H9 (cell line): ENCODE measurements around the gene NCAM1. TPM values are rescaled to one million over a fixed set of nuclear protein-coding genes. Genes with fewer than 3 reads are reported as not detected.

ENCODE experiments used
- DNase-seq: peaks from one replicate; pipeline ENCODE4 v3.0.0-alpha.2; 2017
- H2AFZ ChIP-seq: one replicate; pipeline ENCODE4 v1.6.1; 2013; ENCODE audit warnings: mild to moderate bottlenecking, low read length, control low read depth, moderate library complexity
- H2AK5ac ChIP-seq: 2 replicates; pipeline ENCODE4 v1.6.1; 2013; ENCODE audit warnings: low read length, control low read depth, mixed read lengths; ENCODE audit not compliant: insufficient read length
- H2BK120ac ChIP-seq: one replicate; pipeline ENCODE4 v1.6.1; 2013; ENCODE audit warnings: low read depth, mild to moderate bottlenecking, low read length, control low read depth, inconsistent platforms; ENCODE audit not compliant: poor library complexity, severe bottlenecking
- H2BK12ac ChIP-seq: 2 replicates; pipeline ENCODE4 v1.6.1; 2013; ENCODE audit warnings: low read length, control low read depth, mixed read lengths, low read depth; ENCODE audit not compliant: insufficient read length
- H2BK15ac ChIP-seq: 2 replicates; pipeline ENCODE4 v1.6.1; 2013; ENCODE audit warnings: low read depth, low read length, control low read depth
- H2BK20ac ChIP-seq: one replicate; pipeline ENCODE4 v1.6.1; 2013; ENCODE audit warnings: low read depth, mild to moderate bottlenecking, low read length, control low read depth, inconsistent platforms; ENCODE audit not compliant: poor library complexity, severe bottlenecking
- H2BK5ac ChIP-seq: 2 replicates; pipeline ENCODE4 v1.6.1; 2013; ENCODE audit warnings: low read length, control low read depth, mixed read lengths; ENCODE audit not compliant: insufficient read length
- H3K14ac ChIP-seq: 2 replicates; pipeline ENCODE4 v1.6.1; 2013; ENCODE audit warnings: low read length, control low read depth; ENCODE audit not compliant: insufficient read depth
- H3K18ac ChIP-seq: 2 replicates; pipeline ENCODE4 v1.6.1; 2013; ENCODE audit warnings: low read depth, mild to moderate bottlenecking, mixed read lengths, low read length, control low read depth; ENCODE audit not compliant: insufficient read length
- H3K23ac ChIP-seq: 2 replicates; pipeline ENCODE4 v1.6.1; 2013; ENCODE audit warnings: low read length, control low read depth, mixed read lengths, low read depth; ENCODE audit not compliant: insufficient read length
- H3K23me2 ChIP-seq: 2 replicates; pipeline ENCODE4 v1.6.1; 2013; ENCODE audit warnings: low read depth, mild to moderate bottlenecking, mixed read lengths, low read length, control low read depth; ENCODE audit not compliant: insufficient read length, poor library complexity, severe bottlenecking
- H3K27ac ChIP-seq: 2 replicates; pipeline ENCODE4 v1.5.1; 2013; ENCODE audit warnings: low read length, control low read depth, mixed read lengths, low read depth; ENCODE audit not compliant: insufficient read length
- H3K27me3 ChIP-seq: 2 replicates; pipeline ENCODE4 v1.6.1; 2013; ENCODE audit warnings: low read length, control low read depth, inconsistent platforms; ENCODE audit not compliant: insufficient read depth
- H3K4ac ChIP-seq: 2 replicates; pipeline ENCODE4 v1.6.1; 2013; ENCODE audit warnings: low read depth, mild to moderate bottlenecking, control low read depth, inconsistent platforms, low read length, moderate library complexity
- H3K4me1 ChIP-seq: 2 replicates; pipeline ENCODE4 v1.6.1; 2013; ENCODE audit warnings: low read length, control low read depth, inconsistent platforms; ENCODE audit not compliant: insufficient read depth
- H3K4me2 ChIP-seq: 2 replicates; pipeline ENCODE4 v1.6.1; 2013; ENCODE audit warnings: low read length, control low read depth, mixed read lengths; ENCODE audit not compliant: insufficient read length, insufficient read depth
- H3K56ac ChIP-seq: 2 replicates; pipeline ENCODE4 v1.6.1; 2013; ENCODE audit warnings: low read depth, mild to moderate bottlenecking, mixed read lengths, low read length, control low read depth; ENCODE audit not compliant: insufficient read length
- H3K79me1 ChIP-seq: 2 replicates; pipeline ENCODE4 v1.6.1; 2013; ENCODE audit warnings: low read depth, mild to moderate bottlenecking, moderate library complexity, low read length, control low read depth, inconsistent platforms; ENCODE audit not compliant: insufficient read depth, poor library complexity, severe bottlenecking
- H3K79me2 ChIP-seq: 2 replicates; pipeline ENCODE4 v1.6.1; 2013; ENCODE audit warnings: low read length, control low read depth, inconsistent platforms; ENCODE audit not compliant: insufficient read depth
- H3K9ac ChIP-seq: 2 replicates; pipeline ENCODE4 v1.6.1; 2013; ENCODE audit warnings: low read length, control low read depth, mixed read lengths; ENCODE audit not compliant: insufficient read length; ENCODE audit errors: extremely low read depth
- H3K9me3 ChIP-seq: one replicate; pipeline ENCODE4 v1.6.1; 2013; ENCODE audit warnings: low read depth, low read length, inconsistent platforms; ENCODE audit not compliant: control insufficient read depth
- H3T11ph ChIP-seq: one replicate; pipeline ENCODE4 v1.6.1; 2013; ENCODE audit warnings: mild to moderate bottlenecking, low read length, control low read depth, inconsistent platforms
- H4K20me1 ChIP-seq: one replicate; pipeline ENCODE4 v1.6.1; 2013; ENCODE audit not compliant: control insufficient read depth, insufficient read length, insufficient read depth
- H4K5ac ChIP-seq: 2 replicates; pipeline ENCODE4 v1.6.1; 2013; ENCODE audit warnings: low read depth, mild to moderate bottlenecking, mixed read lengths, low read length, control low read depth; ENCODE audit not compliant: insufficient read length
- H4K8ac ChIP-seq: replicated peaks from 2 replicates; pipeline ENCODE4 v1.6.1; 2013; ENCODE audit warnings: low read length, control low read depth, mixed read lengths, low read depth; ENCODE audit not compliant: insufficient read length
- H4K91ac ChIP-seq: 2 replicates; pipeline ENCODE4 v1.6.1; 2013; ENCODE audit warnings: low read depth, mild to moderate bottlenecking, moderate library complexity, mixed read lengths, low read length, control low read depth; ENCODE audit not compliant: insufficient read length
- H3K27ac Mint-ChIP-seq, 3 experiments: 2 replicates in 2 of 3; 3 replicates in 1 of 3; pipeline ENCODE4 v1.8.0; 2020 to 2021; ENCODE audit warnings: mixed read lengths in 3 of 3, mild to moderate bottlenecking in 1 of 3, moderate library complexity in 1 of 3
- H3K27me3 Mint-ChIP-seq: 2 replicates; pipeline ENCODE4 v1.8.0; 2021; ENCODE audit warnings: low read depth, mild to moderate bottlenecking, moderate library complexity, mixed read lengths
- H3K36me3 Mint-ChIP-seq, 3 experiments: 2 replicates in 2 of 3; 3 replicates in 1 of 3; pipeline ENCODE4 v1.8.0; 2020 to 2021; ENCODE audit warnings: low read depth in 3 of 3, mixed read lengths in 3 of 3; ENCODE audit not compliant: insufficient read depth in 1 of 3
- H3K4me1 Mint-ChIP-seq, 2 experiments: 2 replicates each; pipeline ENCODE4 v1.8.0; 2020; ENCODE audit warnings: mixed read lengths in 2 of 2
- H3K4me3 Mint-ChIP-seq, 2 experiments: 2 replicates in 1 of 2; 3 replicates in 1 of 2; pipeline ENCODE4 v1.8.0; 2020 to 2021; ENCODE audit warnings: mild to moderate bottlenecking in 2 of 2, mixed read lengths in 2 of 2, moderate library complexity in 1 of 2
- H3K9me3 Mint-ChIP-seq, 2 experiments: 2 replicates in 1 of 2; 3 replicates in 1 of 2; pipeline ENCODE4 v1.8.0; 2020; ENCODE audit warnings: mild to moderate bottlenecking in 2 of 2, mixed read lengths in 2 of 2, moderate library complexity in 1 of 2
- CTCF ChIP-seq: fragments of 200-600 bp; sonication (generic); conservative IDR thresholded peaks from 3 replicates; pipeline ENCODE4 v1.8.0; 2021; ENCODE audit warnings: antibody characterized with exemption, mild to moderate bottlenecking
- WGBS: extraction: QIAGEN DNeasy Blood & Tissue Kit; methylation state at CpG from one replicate; pipeline ENCODE4 v1.1.7; 2013; ENCODE audit warnings: missing lambda C conversion rate, low lambda C conversion rate, mixed read lengths; ENCODE audit not compliant: insufficient read length; ENCODE audit errors: extremely low coverage; 5-methylcytosine and 5-hydroxymethylcytosine counted together
- total RNA-seq: library from RNA; stranded (reverse); gene quantifications from 2 replicates; pipeline ENCODE4 v1.2.1, GENCODE V29; 2021

Gene NCAM1
- total RNA-seq, 1 experiment from 2014 or later = 2.5 TPM

GRCh38 chr11:112933970-112934369, 27.2 kb upstream of the NCAM1 start:
- no peaks in the 10 kb centered on the region for H3K9me3 ChIP-seq
- H2BK120ac ChIP-seq = no peak overlapping the region
- no peak overlapping the region for H4K8ac ChIP-seq
- H3K4me2 ChIP-seq = no peak overlapping the region
- Mint-ChIP-seq H3K4me1 (peaks cover 2 to 5% of the 10 kb centered on the region in 2 experiments; a peak in 3 of 4 replicates), H3K27me3 (no peaks in the 10 kb centered on the region), H3K9me3 (peaks cover 0 to 4% of the 10 kb centered on the region in 2 experiments; a peak in 2 of 5 replicates), H3K27ac (no peak overlapping the region; a peak in 1 of 7 replicates), H3K4me3 (no peak overlapping the region), H3K36me3 (no peaks in the 10 kb centered on the region)
- no peaks in the 10 kb centered on the region for H3K79me2 ChIP-seq
- H3K14ac ChIP-seq = no peak overlapping the region
- no peaks in the 10 kb centered on the region for H3K4me1 ChIP-seq
- H3K18ac ChIP-seq = no peak overlapping the region
- no peaks in the 10 kb centered on the region for H3K27me3 ChIP-seq
- H2BK5ac ChIP-seq = no peak overlapping the region
- H3K23ac ChIP-seq = no peak overlapping the region
- TF ChIP-seq CTCF = no peak
- H3K9ac ChIP-seq = no peak overlapping the region
- no peak overlapping the region for H4K91ac ChIP-seq
- H3T11ph ChIP-seq = no peak overlapping the region
- no peaks in the 10 kb centered on the region for H4K20me1 ChIP-seq
- H2BK15ac ChIP-seq = no peak overlapping the region
- no peak overlapping the region for H4K5ac ChIP-seq
- H2AFZ ChIP-seq = no peak overlapping the region
- no peaks in the 10 kb centered on the region for H3K79me1 ChIP-seq
- no peaks in the 10 kb centered on the region for H3K23me2 ChIP-seq
- no peak overlapping the region for H2AK5ac ChIP-seq
- no peak overlapping the region for H3K27ac ChIP-seq
- no peak overlapping the region for H2BK12ac ChIP-seq
- H3K56ac ChIP-seq = no peak overlapping the region
- DNase-seq = no peak
- no peak overlapping the region for H3K4ac ChIP-seq
- WGBS = no CpG with 5 or more reads among the region's 3 CpGs
- no peak overlapping the region for H2BK20ac ChIP-seq
